Astrocyte (in vitro differentiated cells and primary cell): ENCODE data around the gene MRPL16. TPM values are rescaled to one million over a fixed set of nuclear protein-coding genes. Genes with fewer than 3 reads are reported as not detected.
"Not testable (repeated sequence)": the region's sequence is repeated elsewhere in the genome, so short reads cannot be mapped to it uniquely, and the experiment has no call there.

Source experiments
- DNase-seq: peaks from one replicate; pipeline ENCODE4 v3.0.0-alpha.2; 2010; ENCODE audit warnings: low read depth
- FAIRE-seq: peaks from 2 replicates; lab custom pipeline; 2011; peaks lifted over from hg19 to GRCh38; lab: Jason Lieb, UNC
- H2AFZ ChIP-seq: 2 replicates; pipeline ENCODE4 v1.6.0; 2012; ENCODE audit warnings: low read depth, low read length, inconsistent platforms
- H3K27ac ChIP-seq: 2 replicates; pipeline ENCODE4 v1.5.1; 2011; ENCODE audit warnings: low read depth, low read length, inconsistent platforms
- H3K27me3 ChIP-seq: 2 replicates; pipeline ENCODE4 v1.6.0; 2011; ENCODE audit warnings: low read length, inconsistent platforms; ENCODE audit not compliant: insufficient read depth
- H3K36me3 ChIP-seq: 2 replicates; pipeline ENCODE4 v1.5.1; 2011; ENCODE audit warnings: low read length, inconsistent platforms; ENCODE audit not compliant: insufficient read depth
- H3K4me1 ChIP-seq: 2 replicates; pipeline ENCODE4 v1.5.1; 2011; ENCODE audit warnings: low read length, inconsistent platforms; ENCODE audit not compliant: insufficient read depth
- H3K4me2 ChIP-seq: 2 replicates; pipeline ENCODE4 v1.6.0; 2012; ENCODE audit warnings: low read length, inconsistent platforms
- H3K4me3 ChIP-seq: 2 replicates; pipeline ENCODE4 v1.5.1; 2011; ENCODE audit warnings: low read depth, mild to moderate bottlenecking, low read length, inconsistent platforms; ENCODE audit not compliant: insufficient read depth
- H3K79me2 ChIP-seq: 2 replicates; pipeline ENCODE4 v1.6.0; 2012; ENCODE audit warnings: mild to moderate bottlenecking, low read length, inconsistent platforms; ENCODE audit not compliant: insufficient read depth
- H3K9ac ChIP-seq: 2 replicates; pipeline ENCODE4 v1.6.0; 2012; ENCODE audit warnings: mild to moderate bottlenecking, low read length, inconsistent platforms
- H3K9me3 ChIP-seq: 2 replicates; pipeline ENCODE4 v1.5.1; 2012; ENCODE audit warnings: low read depth, mild to moderate bottlenecking, low read length, inconsistent platforms; ENCODE audit not compliant: insufficient read depth
- H4K20me1 ChIP-seq: 2 replicates; pipeline ENCODE4 v1.6.0; 2012; ENCODE audit warnings: low read length, inconsistent platforms; ENCODE audit not compliant: insufficient read depth
- H3K27ac Mint-ChIP-seq: one replicate; pipeline ENCODE4 v1.8.0; 2021; ENCODE audit warnings: mild to moderate bottlenecking, mixed read lengths; ENCODE audit not compliant: unreplicated experiment
- H3K27me3 Mint-ChIP-seq: one replicate; pipeline ENCODE4 v1.8.0; 2021; ENCODE audit warnings: low read depth, mixed read lengths; ENCODE audit not compliant: unreplicated experiment
- H3K36me3 Mint-ChIP-seq: one replicate; pipeline ENCODE4 v1.8.0; 2021; ENCODE audit warnings: low read depth, mixed read lengths; ENCODE audit not compliant: unreplicated experiment
- H3K4me1 Mint-ChIP-seq: one replicate; pipeline ENCODE4 v1.8.0; 2021; ENCODE audit warnings: low read depth, mixed read lengths; ENCODE audit not compliant: unreplicated experiment
- H3K4me3 Mint-ChIP-seq: one replicate; pipeline ENCODE4 v1.8.0; 2021; ENCODE audit warnings: mild to moderate bottlenecking, moderate library complexity, mixed read lengths; ENCODE audit not compliant: unreplicated experiment
- H3K9me3 Mint-ChIP-seq: one replicate; pipeline ENCODE4 v1.8.0; 2021; ENCODE audit warnings: mild to moderate bottlenecking, mixed read lengths; ENCODE audit not compliant: unreplicated experiment
- EZH2 ChIP-seq: IDR thresholded peaks from 2 replicates; pipeline ENCODE4 v1.6.1; 2012; ENCODE audit warnings: mild to moderate bottlenecking, low read length, inconsistent platforms; ENCODE audit not compliant: insufficient read depth
- total RNA-seq: library from RNA; stranded (reverse); gene quantifications from 2 replicates; pipeline ENCODE4 v1.2.1, GENCODE V29; 2021
- TF ChIP-seq, protein P1 (sequence below): IDR thresholded peaks from 2 replicates; pipeline ENCODE4 v1.5.1; 2011; ENCODE audit warnings: low read depth, mild to moderate bottlenecking, inconsistent platforms, low read length, moderate library complexity; ENCODE audit not compliant: insufficient read depth

Gene MRPL16
- total RNA-seq, 1 donor from 2014 or later: 29.7 TPM

DNA sequence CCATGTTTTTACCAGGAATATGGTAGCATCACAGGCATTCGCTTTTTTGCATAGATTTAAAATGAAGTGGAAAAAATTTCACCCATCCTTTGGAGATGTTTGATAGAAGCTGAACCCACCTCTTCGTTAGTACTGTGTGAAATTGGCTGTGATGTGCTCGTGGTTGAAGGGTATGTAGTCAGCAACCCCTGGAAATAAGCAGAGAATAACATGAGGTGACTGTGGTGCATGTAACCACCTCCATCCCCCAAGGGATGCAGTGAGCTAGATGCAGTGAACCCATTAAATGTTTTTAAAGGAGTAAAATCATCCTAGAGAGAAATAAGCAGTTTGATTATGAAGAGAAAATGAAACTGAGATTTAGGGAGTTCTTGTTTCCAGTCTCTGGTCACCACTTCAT lies 18.8 kb upstream of the MRPL16 start:
- no peak for TF ChIP-seq EZH2
- Mint-ChIP-seq H3K27ac (no peak overlapping the region), H3K9me3 (no peaks in the 10 kb centered on the region), H3K4me1 (no peaks in the 10 kb centered on the region), H3K4me3 (no peak overlapping the region), H3K36me3 (no peaks in the 10 kb centered on the region), H3K27me3 (no peaks in the 10 kb centered on the region)
- H3K27ac ChIP-seq: no peak overlapping the region
- no peaks in the 10 kb centered on the region for H3K4me1 ChIP-seq
- H3K27me3 ChIP-seq: no peaks in the 10 kb centered on the region
- H3K36me3 ChIP-seq: no peaks in the 10 kb centered on the region
- H3K9me3 ChIP-seq: no peaks in the 10 kb centered on the region
- H3K4me3 ChIP-seq: no peak overlapping the region
- H3K9ac ChIP-seq: no peak overlapping the region
- no peak for FAIRE-seq
- DNase-seq: no peak
- no peak overlapping the region for H3K4me2 ChIP-seq
- H3K79me2 ChIP-seq: no peaks in the 10 kb centered on the region
- H2AFZ ChIP-seq: no peak overlapping the region
- no peaks in the 10 kb centered on the region for H4K20me1 ChIP-seq

- Mint-ChIP-seq H3K36me3 (no peaks in the 10 kb centered on the region), H3K27me3 (no peaks in the 10 kb centered on the region), H3K4me1 (no peaks in the 10 kb centered on the region), H3K27ac (no peak overlapping the region), H3K4me3 (no peak overlapping the region), H3K9me3 (no peaks in the 10 kb centered on the region)
- DNase-seq (peak; percentile 33), FAIRE-seq (peak; percentile 29)
- H3K36me3 ChIP-seq: no peaks in the 10 kb centered on the region
- H3K4me1 ChIP-seq: no peaks in the 10 kb centered on the region
- no peaks in the 10 kb centered on the region for H3K27me3 ChIP-seq
- H4K20me1 ChIP-seq: no peaks in the 10 kb centered on the region
- TF ChIP-seq EZH2: no peak
- TF ChIP-seq, protein P1, sequence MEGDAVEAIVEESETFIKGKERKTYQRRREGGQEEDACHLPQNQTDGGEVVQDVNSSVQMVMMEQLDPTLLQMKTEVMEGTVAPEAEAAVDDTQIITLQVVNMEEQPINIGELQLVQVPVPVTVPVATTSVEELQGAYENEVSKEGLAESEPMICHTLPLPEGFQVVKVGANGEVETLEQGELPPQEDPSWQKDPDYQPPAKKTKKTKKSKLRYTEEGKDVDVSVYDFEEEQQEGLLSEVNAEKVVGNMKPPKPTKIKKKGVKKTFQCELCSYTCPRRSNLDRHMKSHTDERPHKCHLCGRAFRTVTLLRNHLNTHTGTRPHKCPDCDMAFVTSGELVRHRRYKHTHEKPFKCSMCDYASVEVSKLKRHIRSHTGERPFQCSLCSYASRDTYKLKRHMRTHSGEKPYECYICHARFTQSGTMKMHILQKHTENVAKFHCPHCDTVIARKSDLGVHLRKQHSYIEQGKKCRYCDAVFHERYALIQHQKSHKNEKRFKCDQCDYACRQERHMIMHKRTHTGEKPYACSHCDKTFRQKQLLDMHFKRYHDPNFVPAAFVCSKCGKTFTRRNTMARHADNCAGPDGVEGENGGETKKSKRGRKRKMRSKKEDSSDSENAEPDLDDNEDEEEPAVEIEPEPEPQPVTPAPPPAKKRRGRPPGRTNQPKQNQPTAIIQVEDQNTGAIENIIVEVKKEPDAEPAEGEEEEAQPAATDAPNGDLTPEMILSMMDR: peak; percentile 62
- no peak overlapping the region for H3K4me3 ChIP-seq
- H3K4me2 ChIP-seq: no peak overlapping the region
- H2AFZ ChIP-seq: peak overlapping the region; percentile 55
- H3K27ac ChIP-seq: no peak overlapping the region
- H3K9ac ChIP-seq: no peak overlapping the region
- no peaks in the 10 kb centered on the region for H3K9me3 ChIP-seq
- no peaks in the 10 kb centered on the region for H3K79me2 ChIP-seq
Observed at GRCh38 chr11:59822989-59823566, 12.5 kb upstream of the MRPL16 start.

GRCh38 chr11:59818572-59818971 lies 8.0 kb upstream of the MRPL16 start:
- H3K4me2 ChIP-seq: no peak overlapping the region
- no peaks in the 10 kb centered on the region for H3K79me2 ChIP-seq
- Mint-ChIP-seq H3K4me3 (no peak overlapping the region), H3K27ac (no peak overlapping the region), H3K9me3 (no peaks in the 10 kb centered on the region), H3K27me3 (no peaks in the 10 kb centered on the region), H3K36me3 (peaks cover 3% of the 10 kb centered on the region), H3K4me1 (no peaks in the 10 kb centered on the region)
- no peak overlapping the region for H3K27ac ChIP-seq
- H3K4me1 ChIP-seq: no peaks in the 10 kb centered on the region
- TF ChIP-seq, protein P1: no peak
- TF ChIP-seq EZH2: no peak
- DNase-seq (no peak), FAIRE-seq (no peak)
- H4K20me1 ChIP-seq: no peaks in the 10 kb centered on the region
- H3K9ac ChIP-seq: no peak overlapping the region
- no peaks in the 10 kb centered on the region for H3K36me3 ChIP-seq
- no peak overlapping the region for H3K4me3 ChIP-seq
- no peaks in the 10 kb centered on the region for H3K27me3 ChIP-seq
- H2AFZ ChIP-seq: no peak overlapping the region
- no peaks in the 10 kb centered on the region for H3K9me3 ChIP-seq

- H3K27me3 Mint-ChIP-seq, H3K27me3 ChIP-seq, H3K9me3 Mint-ChIP-seq, H3K4me2 ChIP-seq, H3K4me1 ChIP-seq, H3K27ac Mint-ChIP-seq, H3K4me3 Mint-ChIP-seq, H3K9ac ChIP-seq, H3K4me1 Mint-ChIP-seq, H3K36me3 Mint-ChIP-seq, H2AFZ ChIP-seq, FAIRE-seq, H3K36me3 ChIP-seq, DNase-seq, H4K20me1 ChIP-seq, H3K79me2 ChIP-seq, H3K27ac ChIP-seq, H3K9me3 ChIP-seq, H3K4me3 ChIP-seq: not testable (repeated sequence)
Observed at GRCh38 chr11:59816434-59816833, 5.9 kb upstream of the MRPL16 start.
